SKM-1 (cell line): ENCODE measurements around the gene PRSS57.
"Not testable (repeated sequence)": the region's sequence is repeated elsewhere in the genome, so short reads cannot be mapped to it uniquely, and the experiment has no call there.

Experiments
- DNase-seq: peaks from one replicate; lab custom pipeline; 2025; ENCODE audit not compliant: unreplicated experiment; lab: John Stamatoyannopoulos, UW

Gene PRSS57

GRCh38 chr19:723714-724113, 28.5 kb upstream of the PRSS57 start:
- DNase-seq = no peak

- no peak for DNase-seq
These were observed 28.0 kb upstream of the PRSS57 start for GRCh38 chr19:723247-723646.

- DNase-seq = no peak
These were observed 27.4 kb upstream of the PRSS57 start for GRCh38 chr19:722553-723101.

GRCh38 chr19:720345-721160, 25.3 kb upstream of the PRSS57 start:
- DNase-seq = no peak

- no peak for DNase-seq
These were observed 24.5 kb upstream of the PRSS57 start for GRCh38 chr19:719636-720344.

- peak; percentile 57 for DNase-seq
These were observed 23.8 kb upstream of the PRSS57 start for GRCh38 chr19:718991-719512.

- DNase-seq = peak; percentile 64
These were observed 23.1 kb upstream of the PRSS57 start for GRCh38 chr19:718251-718951.

GRCh38 chr19:715347-715746, 20.1 kb upstream of the PRSS57 start:
- DNase-seq = no peak

GRCh38 chr19:711254-711653, 16.0 kb upstream of the PRSS57 start:
- no peak for DNase-seq

- DNase-seq = no peak
These were observed 15.5 kb upstream of the PRSS57 start for GRCh38 chr19:710767-711166.

- no peak for DNase-seq
These were observed 14.8 kb upstream of the PRSS57 start for GRCh38 chr19:709965-710571.

GRCh38 chr19:709196-709964, 14.1 kb upstream of the PRSS57 start:
- DNase-seq = no peak

- no peak for DNase-seq
These were observed 13.2 kb upstream of the PRSS57 start, which contains the start of gene PALM for GRCh38 chr19:708154-709143. TSS of gene PALM (plus strand) at chr19:708935. CDS start at chr19:709147, 212 bp downstream.

GRCh38 chr19:704447-704741, 9.1 kb upstream of the PRSS57 start:
- no peak for DNase-seq

- DNase-seq = peak; percentile 94
These were observed 8.6 kb upstream of the PRSS57 start for GRCh38 chr19:703651-704446.

GRCh38 chr19:703329-703650, 8.0 kb upstream of the PRSS57 start:
- DNase-seq = no peak

- DNase-seq = not testable (repeated sequence)
These were observed 7.6 kb upstream of the PRSS57 start for GRCh38 chr19:702847-703246.

- DNase-seq = not testable (repeated sequence)
These were observed 4.6 kb upstream of the PRSS57 start for GRCh38 chr19:699885-700284.
